ENCODE data around the gene DYNC2I2.

The DYNC2I2 gene

GRCh38 chr9:128635266-128636023 lies 21.2 kb downstream of the DYNC2I2 start:
- DNase-seq = no peak

- no peak for DNase-seq
Observed at GRCh38 chr9:128634651-128635262, 21.9 kb downstream of the DYNC2I2 start.

- DNase-seq = no peak
Observed at GRCh38 chr9:128634111-128634510, 22.5 kb downstream of the DYNC2I2 start.

GRCh38 chr9:128633601-128634000 lies 23.0 kb downstream of the DYNC2I2 start:
- DNase-seq = no peak

- DNase-seq = no peak
Observed at GRCh38 chr9:128633057-128633456, 23.6 kb downstream of the DYNC2I2 start.

- no peak for DNase-seq
Observed at GRCh38 chr9:128632486-128632885, 24.2 kb downstream of the DYNC2I2 start.

GRCh38 chr9:128632066-128632465 lies 24.6 kb downstream of the DYNC2I2 start:
- no peak for DNase-seq

GRCh38 chr9:128631636-128632035 lies 25.0 kb downstream of the DYNC2I2 start:
- no peak for DNase-seq

GRCh38 chr9:128629852-128630545 lies 26.6 kb downstream of the DYNC2I2 start:
- no peak for DNase-seq

- DNase-seq = no peak
Observed at GRCh38 chr9:128629136-128629535, 27.5 kb downstream of the DYNC2I2 start.

- DNase-seq = no peak
Observed at GRCh38 chr9:128628471-128629048, 28.1 kb downstream of the DYNC2I2 start.

GRCh38 chr9:128627906-128628305 lies 28.7 kb downstream of the DYNC2I2 start:
- no peak for DNase-seq

- no peak for DNase-seq
Observed at GRCh38 chr9:128627127-128627715, 29.4 kb downstream of the DYNC2I2 start.

GRCh38 chr9:128626181-128626580 lies 30.5 kb downstream of the DYNC2I2 start:
- no peak for DNase-seq

- no peak for DNase-seq
Observed at GRCh38 chr9:128625391-128626146, 31.1 kb downstream of the DYNC2I2 start.

GRCh38 chr9:128624566-128624965 lies 32.1 kb downstream of the DYNC2I2 start:
- DNase-seq = no peak

GRCh38 chr9:128621730-128622455 lies 34.8 kb downstream of the DYNC2I2 start:
- no peak for DNase-seq

- no peak for DNase-seq
Observed at GRCh38 chr9:128619779-128620178, 36.9 kb downstream of the DYNC2I2 start.

GRCh38 chr9:128619127-128619526 lies 37.5 kb downstream of the DYNC2I2 start:
- no peak for DNase-seq

- no peak for DNase-seq
Observed at GRCh38 chr9:128617943-128618342, 38.7 kb downstream of the DYNC2I2 start.

GRCh38 chr9:128615571-128615970 lies 41.1 kb downstream of the DYNC2I2 start:
- no peak for DNase-seq

- DNase-seq = no peak
Observed at GRCh38 chr9:128614728-128615127, 41.9 kb downstream of the DYNC2I2 start.
